ENCODE results near the gene CABLES2.

- TF ChIP-seq, protein P1, sequence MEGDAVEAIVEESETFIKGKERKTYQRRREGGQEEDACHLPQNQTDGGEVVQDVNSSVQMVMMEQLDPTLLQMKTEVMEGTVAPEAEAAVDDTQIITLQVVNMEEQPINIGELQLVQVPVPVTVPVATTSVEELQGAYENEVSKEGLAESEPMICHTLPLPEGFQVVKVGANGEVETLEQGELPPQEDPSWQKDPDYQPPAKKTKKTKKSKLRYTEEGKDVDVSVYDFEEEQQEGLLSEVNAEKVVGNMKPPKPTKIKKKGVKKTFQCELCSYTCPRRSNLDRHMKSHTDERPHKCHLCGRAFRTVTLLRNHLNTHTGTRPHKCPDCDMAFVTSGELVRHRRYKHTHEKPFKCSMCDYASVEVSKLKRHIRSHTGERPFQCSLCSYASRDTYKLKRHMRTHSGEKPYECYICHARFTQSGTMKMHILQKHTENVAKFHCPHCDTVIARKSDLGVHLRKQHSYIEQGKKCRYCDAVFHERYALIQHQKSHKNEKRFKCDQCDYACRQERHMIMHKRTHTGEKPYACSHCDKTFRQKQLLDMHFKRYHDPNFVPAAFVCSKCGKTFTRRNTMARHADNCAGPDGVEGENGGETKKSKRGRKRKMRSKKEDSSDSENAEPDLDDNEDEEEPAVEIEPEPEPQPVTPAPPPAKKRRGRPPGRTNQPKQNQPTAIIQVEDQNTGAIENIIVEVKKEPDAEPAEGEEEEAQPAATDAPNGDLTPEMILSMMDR (conservative IDR thresholded peaks at IDR 0.05 in 1 of 2, IDR thresholded peaks at IDR 0.05 in 1 of 2; ENCODE audit: extremely low read depth in 1 of 2, insufficient read depth in 1 of 2, low read depth in 1 of 2, low read length in 2 of 2) = no peak
- no peak for TF ChIP-seq EZH2 (IDR thresholded peaks at IDR 0.05; ENCODE audit: borderline replicate concordance, low read length)
These were observed 29.6 kb upstream of the CABLES2 start for GRCh38 chr20:62436692-62437091.
